H9 (cell line): ENCODE results near the gene ERO1A. TPM values are rescaled to one million over a fixed set of nuclear protein-coding genes. Genes with fewer than 3 reads are reported as not detected.
A peak's percentile ranks its signal among the peaks of the same experiment; 100 is the strongest.

Experiments
- DNase-seq: peaks from one replicate; pipeline ENCODE4 v3.0.0-alpha.2; 2017
- H2AFZ ChIP-seq: one replicate; pipeline ENCODE4 v1.6.1; 2013; ENCODE audit warnings: mild to moderate bottlenecking, low read length, control low read depth, moderate library complexity
- H2AK5ac ChIP-seq: 2 replicates; pipeline ENCODE4 v1.6.1; 2013; ENCODE audit warnings: low read length, control low read depth, mixed read lengths; ENCODE audit not compliant: insufficient read length
- H2BK120ac ChIP-seq: one replicate; pipeline ENCODE4 v1.6.1; 2013; ENCODE audit warnings: low read depth, mild to moderate bottlenecking, low read length, control low read depth, inconsistent platforms; ENCODE audit not compliant: poor library complexity, severe bottlenecking
- H2BK12ac ChIP-seq: 2 replicates; pipeline ENCODE4 v1.6.1; 2013; ENCODE audit warnings: low read length, control low read depth, mixed read lengths, low read depth; ENCODE audit not compliant: insufficient read length
- H2BK15ac ChIP-seq: 2 replicates; pipeline ENCODE4 v1.6.1; 2013; ENCODE audit warnings: low read depth, low read length, control low read depth
- H2BK20ac ChIP-seq: one replicate; pipeline ENCODE4 v1.6.1; 2013; ENCODE audit warnings: low read depth, mild to moderate bottlenecking, low read length, control low read depth, inconsistent platforms; ENCODE audit not compliant: poor library complexity, severe bottlenecking
- H2BK5ac ChIP-seq: 2 replicates; pipeline ENCODE4 v1.6.1; 2013; ENCODE audit warnings: low read length, control low read depth, mixed read lengths; ENCODE audit not compliant: insufficient read length
- H3K14ac ChIP-seq: 2 replicates; pipeline ENCODE4 v1.6.1; 2013; ENCODE audit warnings: low read length, control low read depth; ENCODE audit not compliant: insufficient read depth
- H3K18ac ChIP-seq: 2 replicates; pipeline ENCODE4 v1.6.1; 2013; ENCODE audit warnings: low read depth, mild to moderate bottlenecking, mixed read lengths, low read length, control low read depth; ENCODE audit not compliant: insufficient read length
- H3K23ac ChIP-seq: 2 replicates; pipeline ENCODE4 v1.6.1; 2013; ENCODE audit warnings: low read length, control low read depth, mixed read lengths, low read depth; ENCODE audit not compliant: insufficient read length
- H3K23me2 ChIP-seq: 2 replicates; pipeline ENCODE4 v1.6.1; 2013; ENCODE audit warnings: low read depth, mild to moderate bottlenecking, mixed read lengths, low read length, control low read depth; ENCODE audit not compliant: insufficient read length, poor library complexity, severe bottlenecking
- H3K27ac ChIP-seq: 2 replicates; pipeline ENCODE4 v1.5.1; 2013; ENCODE audit warnings: low read length, control low read depth, mixed read lengths, low read depth; ENCODE audit not compliant: insufficient read length
- H3K27me3 ChIP-seq: 2 replicates; pipeline ENCODE4 v1.6.1; 2013; ENCODE audit warnings: low read length, control low read depth, inconsistent platforms; ENCODE audit not compliant: insufficient read depth
- H3K4ac ChIP-seq: 2 replicates; pipeline ENCODE4 v1.6.1; 2013; ENCODE audit warnings: low read depth, mild to moderate bottlenecking, control low read depth, inconsistent platforms, low read length, moderate library complexity
- H3K4me1 ChIP-seq: 2 replicates; pipeline ENCODE4 v1.6.1; 2013; ENCODE audit warnings: low read length, control low read depth, inconsistent platforms; ENCODE audit not compliant: insufficient read depth
- H3K4me2 ChIP-seq: 2 replicates; pipeline ENCODE4 v1.6.1; 2013; ENCODE audit warnings: low read length, control low read depth, mixed read lengths; ENCODE audit not compliant: insufficient read length, insufficient read depth
- H3K56ac ChIP-seq: 2 replicates; pipeline ENCODE4 v1.6.1; 2013; ENCODE audit warnings: low read depth, mild to moderate bottlenecking, mixed read lengths, low read length, control low read depth; ENCODE audit not compliant: insufficient read length
- H3K79me1 ChIP-seq: 2 replicates; pipeline ENCODE4 v1.6.1; 2013; ENCODE audit warnings: low read depth, mild to moderate bottlenecking, moderate library complexity, low read length, control low read depth, inconsistent platforms; ENCODE audit not compliant: insufficient read depth, poor library complexity, severe bottlenecking
- H3K79me2 ChIP-seq: 2 replicates; pipeline ENCODE4 v1.6.1; 2013; ENCODE audit warnings: low read length, control low read depth, inconsistent platforms; ENCODE audit not compliant: insufficient read depth
- H3K9ac ChIP-seq: 2 replicates; pipeline ENCODE4 v1.6.1; 2013; ENCODE audit warnings: low read length, control low read depth, mixed read lengths; ENCODE audit not compliant: insufficient read length; ENCODE audit errors: extremely low read depth
- H3K9me3 ChIP-seq: one replicate; pipeline ENCODE4 v1.6.1; 2013; ENCODE audit warnings: low read depth, low read length, inconsistent platforms; ENCODE audit not compliant: control insufficient read depth
- H3T11ph ChIP-seq: one replicate; pipeline ENCODE4 v1.6.1; 2013; ENCODE audit warnings: mild to moderate bottlenecking, low read length, control low read depth, inconsistent platforms
- H4K20me1 ChIP-seq: one replicate; pipeline ENCODE4 v1.6.1; 2013; ENCODE audit not compliant: control insufficient read depth, insufficient read length, insufficient read depth
- H4K5ac ChIP-seq: 2 replicates; pipeline ENCODE4 v1.6.1; 2013; ENCODE audit warnings: low read depth, mild to moderate bottlenecking, mixed read lengths, low read length, control low read depth; ENCODE audit not compliant: insufficient read length
- H4K8ac ChIP-seq: replicated peaks from 2 replicates; pipeline ENCODE4 v1.6.1; 2013; ENCODE audit warnings: low read length, control low read depth, mixed read lengths, low read depth; ENCODE audit not compliant: insufficient read length
- H4K91ac ChIP-seq: 2 replicates; pipeline ENCODE4 v1.6.1; 2013; ENCODE audit warnings: low read depth, mild to moderate bottlenecking, moderate library complexity, mixed read lengths, low read length, control low read depth; ENCODE audit not compliant: insufficient read length
- H3K27ac Mint-ChIP-seq, 3 experiments: 2 replicates in 2 of 3; 3 replicates in 1 of 3; pipeline ENCODE4 v1.8.0; 2020 to 2021; ENCODE audit warnings: mixed read lengths in 3 of 3, mild to moderate bottlenecking in 1 of 3, moderate library complexity in 1 of 3
- H3K27me3 Mint-ChIP-seq: 2 replicates; pipeline ENCODE4 v1.8.0; 2021; ENCODE audit warnings: low read depth, mild to moderate bottlenecking, moderate library complexity, mixed read lengths
- H3K36me3 Mint-ChIP-seq, 3 experiments: 2 replicates in 2 of 3; 3 replicates in 1 of 3; pipeline ENCODE4 v1.8.0; 2020 to 2021; ENCODE audit warnings: low read depth in 3 of 3, mixed read lengths in 3 of 3; ENCODE audit not compliant: insufficient read depth in 1 of 3
- H3K4me1 Mint-ChIP-seq, 2 experiments: 2 replicates each; pipeline ENCODE4 v1.8.0; 2020; ENCODE audit warnings: mixed read lengths in 2 of 2
- H3K4me3 Mint-ChIP-seq, 2 experiments: 2 replicates in 1 of 2; 3 replicates in 1 of 2; pipeline ENCODE4 v1.8.0; 2020 to 2021; ENCODE audit warnings: mild to moderate bottlenecking in 2 of 2, mixed read lengths in 2 of 2, moderate library complexity in 1 of 2
- H3K9me3 Mint-ChIP-seq, 2 experiments: 2 replicates in 1 of 2; 3 replicates in 1 of 2; pipeline ENCODE4 v1.8.0; 2020; ENCODE audit warnings: mild to moderate bottlenecking in 2 of 2, mixed read lengths in 2 of 2, moderate library complexity in 1 of 2
- WGBS: extraction: QIAGEN DNeasy Blood & Tissue Kit; methylation state at CpG from one replicate; pipeline ENCODE4 v1.1.7; 2013; ENCODE audit warnings: missing lambda C conversion rate, low lambda C conversion rate, mixed read lengths; ENCODE audit not compliant: insufficient read length; ENCODE audit errors: extremely low coverage; 5-methylcytosine and 5-hydroxymethylcytosine counted together
- total RNA-seq: library from RNA; stranded (reverse); gene quantifications from 2 replicates; pipeline ENCODE4 v1.2.1, GENCODE V29; 2021
- TF ChIP-seq, protein P1 (sequence below): fragments of 200-600 bp; sonication (generic); conservative IDR thresholded peaks from 3 replicates; pipeline ENCODE4 v1.8.0; 2021; ENCODE audit warnings: antibody characterized with exemption, mild to moderate bottlenecking

Gene ERO1A
- total RNA-seq, 1 experiment from 2014 or later, result 37.1 TPM

DNA sequence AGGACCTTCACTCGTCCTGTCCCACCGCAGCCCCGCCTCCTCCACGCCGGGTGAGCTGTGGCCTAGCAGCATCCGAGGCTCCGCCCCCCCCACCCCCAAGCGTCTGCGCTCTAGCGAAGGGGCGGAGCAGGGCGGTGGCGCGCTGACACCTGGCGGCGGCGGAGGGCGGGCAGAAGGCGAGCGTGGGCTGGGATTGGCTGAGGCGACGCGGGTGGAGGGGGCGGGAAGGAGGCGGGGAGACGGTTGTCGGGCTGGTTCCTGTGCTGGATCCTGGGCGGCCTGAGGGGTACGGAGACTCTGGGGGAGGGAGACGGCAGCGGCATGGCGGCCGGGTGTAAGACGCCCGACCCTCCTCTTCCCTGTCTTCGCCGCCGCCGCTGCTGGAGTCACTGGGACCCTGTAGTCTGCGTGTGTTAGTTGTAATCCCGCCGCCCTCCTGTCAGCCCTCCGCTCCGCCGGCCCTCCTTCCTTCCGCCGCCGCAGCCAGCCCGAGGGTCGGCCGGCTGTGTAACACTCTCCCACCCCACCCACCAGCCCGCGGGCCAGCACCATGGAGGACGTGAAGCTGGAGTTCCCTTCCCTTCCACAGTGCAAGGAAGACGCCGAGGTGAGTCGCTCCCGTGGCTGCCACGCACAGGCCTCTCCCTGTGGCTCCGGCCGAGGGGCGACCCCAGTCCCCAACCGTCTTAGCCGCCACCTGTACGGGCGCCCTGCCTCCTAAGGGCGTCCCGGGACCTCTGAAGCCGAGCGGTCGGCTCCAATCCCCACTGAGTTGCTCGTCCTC lies 34.8 kb upstream of the ERO1A start, which contains the start of gene STYX:
Gene STYX (plus strand): TSS at position 242 of the 784 bp plus-strand sequence. CDS start 309 bp downstream, at position 551.
- peak within 1 kb of the TSS; percentile 96 to 98 for H3K4me3 Mint-ChIP-seq
- no peaks in the 10 kb centered on the region for H3K27me3 Mint-ChIP-seq
- Histone ChIP-seq H3K79me1 (no peaks in the 10 kb centered on the region), H3K4me2 (peak within 1 kb of the TSS; percentile 78), H4K5ac (no peak within 1 kb of the TSS), H3K27ac (no peak within 1 kb of the TSS), H2AK5ac (no peak within 1 kb of the TSS), H3K4me1 (peaks cover 8% of the 10 kb centered on the region; the same call in 1 of the 2 replicates), H3K23ac (no peak within 1 kb of the TSS), H3K79me2 (no peaks in the 10 kb centered on the region; the same call in 1 of the 2 replicates), H3K56ac (no peak within 1 kb of the TSS), H2AFZ (peak within 1 kb of the TSS; percentile 27), H2BK12ac (no peak within 1 kb of the TSS), H3K9ac (peak within 1 kb of the TSS; percentile 85), H2BK120ac (no peak within 1 kb of the TSS), H3T11ph (no peak within 1 kb of the TSS), H3K18ac (peak within 1 kb of the TSS; percentile 66), H2BK20ac (no peak within 1 kb of the TSS), H3K23me2 (peaks cover 5% of the 10 kb centered on the region), H4K8ac (no peak within 1 kb of the TSS), H3K4ac (no peak within 1 kb of the TSS), H3K14ac (peak within 1 kb of the TSS; percentile 81), H2BK15ac (no peak within 1 kb of the TSS), H3K9me3 (no peaks in the 10 kb centered on the region), H4K91ac (no peak within 1 kb of the TSS), H3K27me3 (no peaks in the 10 kb centered on the region), H2BK5ac (no peak within 1 kb of the TSS), H4K20me1 (no peaks in the 10 kb centered on the region)
- DNase-seq, result peak; percentile 100
- no peaks in the 10 kb centered on the region for H3K9me3 Mint-ChIP-seq
- H3K27ac Mint-ChIP-seq, result peak within 1 kb of the TSS; percentile 98 to 99 (median 99)
- peaks cover 19 to 53% (median 35%) of the 10 kb centered on the region in 3 experiments for H3K36me3 Mint-ChIP-seq
- TF ChIP-seq, protein P1, sequence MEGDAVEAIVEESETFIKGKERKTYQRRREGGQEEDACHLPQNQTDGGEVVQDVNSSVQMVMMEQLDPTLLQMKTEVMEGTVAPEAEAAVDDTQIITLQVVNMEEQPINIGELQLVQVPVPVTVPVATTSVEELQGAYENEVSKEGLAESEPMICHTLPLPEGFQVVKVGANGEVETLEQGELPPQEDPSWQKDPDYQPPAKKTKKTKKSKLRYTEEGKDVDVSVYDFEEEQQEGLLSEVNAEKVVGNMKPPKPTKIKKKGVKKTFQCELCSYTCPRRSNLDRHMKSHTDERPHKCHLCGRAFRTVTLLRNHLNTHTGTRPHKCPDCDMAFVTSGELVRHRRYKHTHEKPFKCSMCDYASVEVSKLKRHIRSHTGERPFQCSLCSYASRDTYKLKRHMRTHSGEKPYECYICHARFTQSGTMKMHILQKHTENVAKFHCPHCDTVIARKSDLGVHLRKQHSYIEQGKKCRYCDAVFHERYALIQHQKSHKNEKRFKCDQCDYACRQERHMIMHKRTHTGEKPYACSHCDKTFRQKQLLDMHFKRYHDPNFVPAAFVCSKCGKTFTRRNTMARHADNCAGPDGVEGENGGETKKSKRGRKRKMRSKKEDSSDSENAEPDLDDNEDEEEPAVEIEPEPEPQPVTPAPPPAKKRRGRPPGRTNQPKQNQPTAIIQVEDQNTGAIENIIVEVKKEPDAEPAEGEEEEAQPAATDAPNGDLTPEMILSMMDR, result no peak
- H3K4me1 Mint-ChIP-seq, result peaks cover 20 to 42% of the 10 kb centered on the region in 2 experiments
- no CpG with 5 or more reads among the region's 72 CpGs for WGBS
